Astrocyte (in vitro differentiated cells and primary cell): ENCODE measurements around the gene SIRT2. TPM values are rescaled to one million over a fixed set of nuclear protein-coding genes. Genes with fewer than 3 reads are reported as not detected.
A peak's percentile ranks its signal among the peaks of the same experiment; 100 is the strongest.

Experiments
- DNase-seq: peaks from one replicate; pipeline ENCODE4 v3.0.0-alpha.2; 2010; ENCODE audit warnings: low read depth
- FAIRE-seq: peaks from 2 replicates; lab custom pipeline; 2011; peaks lifted over from hg19 to GRCh38; lab: Jason Lieb, UNC
- H2AFZ ChIP-seq: 2 replicates; pipeline ENCODE4 v1.6.0; 2012; ENCODE audit warnings: low read depth, low read length, inconsistent platforms
- H3K27ac ChIP-seq: 2 replicates; pipeline ENCODE4 v1.5.1; 2011; ENCODE audit warnings: low read depth, low read length, inconsistent platforms
- H3K27me3 ChIP-seq: 2 replicates; pipeline ENCODE4 v1.6.0; 2011; ENCODE audit warnings: low read length, inconsistent platforms; ENCODE audit not compliant: insufficient read depth
- H3K36me3 ChIP-seq: 2 replicates; pipeline ENCODE4 v1.5.1; 2011; ENCODE audit warnings: low read length, inconsistent platforms; ENCODE audit not compliant: insufficient read depth
- H3K4me1 ChIP-seq: 2 replicates; pipeline ENCODE4 v1.5.1; 2011; ENCODE audit warnings: low read length, inconsistent platforms; ENCODE audit not compliant: insufficient read depth
- H3K4me2 ChIP-seq: 2 replicates; pipeline ENCODE4 v1.6.0; 2012; ENCODE audit warnings: low read length, inconsistent platforms
- H3K4me3 ChIP-seq: 2 replicates; pipeline ENCODE4 v1.5.1; 2011; ENCODE audit warnings: low read depth, mild to moderate bottlenecking, low read length, inconsistent platforms; ENCODE audit not compliant: insufficient read depth
- H3K79me2 ChIP-seq: 2 replicates; pipeline ENCODE4 v1.6.0; 2012; ENCODE audit warnings: mild to moderate bottlenecking, low read length, inconsistent platforms; ENCODE audit not compliant: insufficient read depth
- H3K9ac ChIP-seq: 2 replicates; pipeline ENCODE4 v1.6.0; 2012; ENCODE audit warnings: mild to moderate bottlenecking, low read length, inconsistent platforms
- H3K9me3 ChIP-seq: 2 replicates; pipeline ENCODE4 v1.5.1; 2012; ENCODE audit warnings: low read depth, mild to moderate bottlenecking, low read length, inconsistent platforms; ENCODE audit not compliant: insufficient read depth
- H4K20me1 ChIP-seq: 2 replicates; pipeline ENCODE4 v1.6.0; 2012; ENCODE audit warnings: low read length, inconsistent platforms; ENCODE audit not compliant: insufficient read depth
- H3K27ac Mint-ChIP-seq: one replicate; pipeline ENCODE4 v1.8.0; 2021; ENCODE audit warnings: mild to moderate bottlenecking, mixed read lengths; ENCODE audit not compliant: unreplicated experiment
- H3K27me3 Mint-ChIP-seq: one replicate; pipeline ENCODE4 v1.8.0; 2021; ENCODE audit warnings: low read depth, mixed read lengths; ENCODE audit not compliant: unreplicated experiment
- H3K36me3 Mint-ChIP-seq: one replicate; pipeline ENCODE4 v1.8.0; 2021; ENCODE audit warnings: low read depth, mixed read lengths; ENCODE audit not compliant: unreplicated experiment
- H3K4me1 Mint-ChIP-seq: one replicate; pipeline ENCODE4 v1.8.0; 2021; ENCODE audit warnings: low read depth, mixed read lengths; ENCODE audit not compliant: unreplicated experiment
- H3K4me3 Mint-ChIP-seq: one replicate; pipeline ENCODE4 v1.8.0; 2021; ENCODE audit warnings: mild to moderate bottlenecking, moderate library complexity, mixed read lengths; ENCODE audit not compliant: unreplicated experiment
- H3K9me3 Mint-ChIP-seq: one replicate; pipeline ENCODE4 v1.8.0; 2021; ENCODE audit warnings: mild to moderate bottlenecking, mixed read lengths; ENCODE audit not compliant: unreplicated experiment
- EZH2 ChIP-seq: IDR thresholded peaks from 2 replicates; pipeline ENCODE4 v1.6.1; 2012; ENCODE audit warnings: mild to moderate bottlenecking, low read length, inconsistent platforms; ENCODE audit not compliant: insufficient read depth
- total RNA-seq: library from RNA; stranded (reverse); gene quantifications from 2 replicates; pipeline ENCODE4 v1.2.1, GENCODE V29; 2021
- TF ChIP-seq, protein P1 (sequence below): IDR thresholded peaks from 2 replicates; pipeline ENCODE4 v1.5.1; 2011; ENCODE audit warnings: low read depth, mild to moderate bottlenecking, inconsistent platforms, low read length, moderate library complexity; ENCODE audit not compliant: insufficient read depth

The SIRT2 gene
- total RNA-seq, 1 donor from 2014 or later = 35.7 TPM

DNA sequence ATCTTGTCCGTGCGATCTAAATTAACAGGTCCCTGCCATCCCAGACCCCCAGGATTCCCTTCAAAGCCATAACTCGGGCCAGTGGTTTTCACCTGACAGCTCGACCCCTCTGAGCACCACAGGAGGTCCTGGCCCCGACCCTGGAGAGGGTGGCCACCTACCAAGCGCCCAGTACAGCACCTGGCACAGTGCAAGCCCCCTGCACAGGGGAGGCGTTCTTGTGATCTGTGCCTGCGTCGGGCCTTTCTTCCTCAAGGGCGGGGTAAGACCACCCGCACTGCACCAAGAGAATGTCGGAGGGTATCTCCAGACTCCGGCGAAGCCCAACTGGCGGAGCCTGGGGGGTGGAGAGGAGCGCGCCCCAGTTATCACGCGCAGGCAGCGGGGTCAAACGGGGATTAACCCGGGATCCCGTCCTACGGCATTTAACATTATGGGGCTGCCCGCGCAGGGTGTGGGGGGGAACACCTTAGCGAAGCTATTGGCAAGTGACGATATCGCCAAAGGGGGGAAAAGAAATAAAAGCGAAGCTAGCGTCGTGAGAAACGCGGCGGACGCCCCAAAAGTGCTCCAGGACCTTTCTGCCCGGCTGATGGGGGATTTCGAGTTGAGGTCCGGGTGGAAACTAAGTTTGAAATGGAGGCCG is 48.3 kb downstream of the SIRT2 start:
- DNase-seq (no peak), FAIRE-seq (no peak)
- H3K4me2 ChIP-seq = peak overlapping the region; percentile 86
- peaks cover 29% of the 10 kb centered on the region for H4K20me1 ChIP-seq
- no peak for TF ChIP-seq EZH2
- TF ChIP-seq, protein P1, sequence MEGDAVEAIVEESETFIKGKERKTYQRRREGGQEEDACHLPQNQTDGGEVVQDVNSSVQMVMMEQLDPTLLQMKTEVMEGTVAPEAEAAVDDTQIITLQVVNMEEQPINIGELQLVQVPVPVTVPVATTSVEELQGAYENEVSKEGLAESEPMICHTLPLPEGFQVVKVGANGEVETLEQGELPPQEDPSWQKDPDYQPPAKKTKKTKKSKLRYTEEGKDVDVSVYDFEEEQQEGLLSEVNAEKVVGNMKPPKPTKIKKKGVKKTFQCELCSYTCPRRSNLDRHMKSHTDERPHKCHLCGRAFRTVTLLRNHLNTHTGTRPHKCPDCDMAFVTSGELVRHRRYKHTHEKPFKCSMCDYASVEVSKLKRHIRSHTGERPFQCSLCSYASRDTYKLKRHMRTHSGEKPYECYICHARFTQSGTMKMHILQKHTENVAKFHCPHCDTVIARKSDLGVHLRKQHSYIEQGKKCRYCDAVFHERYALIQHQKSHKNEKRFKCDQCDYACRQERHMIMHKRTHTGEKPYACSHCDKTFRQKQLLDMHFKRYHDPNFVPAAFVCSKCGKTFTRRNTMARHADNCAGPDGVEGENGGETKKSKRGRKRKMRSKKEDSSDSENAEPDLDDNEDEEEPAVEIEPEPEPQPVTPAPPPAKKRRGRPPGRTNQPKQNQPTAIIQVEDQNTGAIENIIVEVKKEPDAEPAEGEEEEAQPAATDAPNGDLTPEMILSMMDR = no peak
- H3K36me3 ChIP-seq = peaks cover 13% of the 10 kb centered on the region
- Mint-ChIP-seq H3K4me3 (peak overlapping the region; percentile 92), H3K4me1 (peaks cover 21% of the 10 kb centered on the region), H3K36me3 (peaks cover 14% of the 10 kb centered on the region), H3K9me3 (no peaks in the 10 kb centered on the region), H3K27ac (peak overlapping the region; percentile 99), H3K27me3 (no peaks in the 10 kb centered on the region)
- H3K27me3 ChIP-seq = no peaks in the 10 kb centered on the region
- H3K27ac ChIP-seq = peak overlapping the region; percentile 72
- peaks cover 30% of the 10 kb centered on the region for H3K4me1 ChIP-seq
- no peaks in the 10 kb centered on the region for H3K9me3 ChIP-seq
- H3K9ac ChIP-seq = peak overlapping the region; percentile 92
- peaks cover 31% of the 10 kb centered on the region for H3K79me2 ChIP-seq
- H3K4me3 ChIP-seq = peak overlapping the region; percentile 63
- peak overlapping the region; percentile 65 for H2AFZ ChIP-seq

DNA sequence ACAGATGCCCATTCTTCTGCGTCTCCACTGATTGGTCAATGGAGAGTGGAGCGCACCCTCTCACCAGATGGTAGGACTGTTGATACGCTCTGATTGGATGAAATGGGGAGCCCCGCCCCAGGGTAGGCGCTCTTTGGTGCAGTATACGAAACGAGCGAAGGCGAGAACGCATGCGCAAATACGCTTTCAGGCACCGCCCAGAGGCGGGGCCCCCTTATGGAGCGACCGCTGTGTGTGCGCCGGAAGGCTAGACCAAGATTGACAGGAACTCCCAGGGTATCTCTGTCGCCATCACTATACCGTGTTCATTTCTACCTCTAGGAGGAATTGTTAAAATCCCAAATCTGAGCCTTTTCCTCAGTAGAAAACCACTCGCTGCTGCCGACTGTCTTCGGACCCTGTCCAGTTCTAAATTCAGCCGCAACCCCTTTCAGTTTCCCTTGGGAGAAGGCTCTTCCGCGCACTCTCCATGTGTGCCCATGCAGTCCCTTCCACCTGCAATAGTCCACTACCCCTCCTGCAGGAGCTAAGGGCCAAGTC is 48.9 kb downstream of the SIRT2 start:
- Histone ChIP-seq H3K79me2 (peaks cover 37% of the 10 kb centered on the region), H3K9me3 (no peaks in the 10 kb centered on the region), H3K36me3 (peaks cover 19% of the 10 kb centered on the region), H3K27me3 (no peaks in the 10 kb centered on the region), H3K4me3 (peak overlapping the region; percentile 63), H4K20me1 (peaks cover 35% of the 10 kb centered on the region), H3K4me2 (peak overlapping the region; percentile 86), H3K9ac (peak overlapping the region; percentile 92), H3K4me1 (peaks cover 30% of the 10 kb centered on the region), H3K27ac (peak overlapping the region; percentile 72), H2AFZ (peak overlapping the region; percentile 48)
- peaks cover 17% of the 10 kb centered on the region for H3K36me3 Mint-ChIP-seq
- TF ChIP-seq, protein P1 = no peak
- TF ChIP-seq EZH2 = no peak
- peak overlapping the region; percentile 92 for H3K4me3 Mint-ChIP-seq
- no peaks in the 10 kb centered on the region for H3K27me3 Mint-ChIP-seq
- DNase-seq (no peak), FAIRE-seq (no peak)
- H3K4me1 Mint-ChIP-seq = peaks cover 21% of the 10 kb centered on the region
- no peaks in the 10 kb centered on the region for H3K9me3 Mint-ChIP-seq
- H3K27ac Mint-ChIP-seq = peak overlapping the region; percentile 99
